HG02870 (cell line): ENCODE results near the gene PEPD.

Experiments used
- ATAC-seq: cut with Tn5 transposase; IDR thresholded peaks from one replicate; pipeline ENCODE4 v1.9.1; 2021; ENCODE audit warnings: mild to moderate bottlenecking, moderate library complexity; ENCODE audit not compliant: unreplicated experiment

The PEPD gene

GRCh38 chr19:33409906-33410685, 111.5 kb downstream of the PEPD start:
- ATAC-seq, result no peak

GRCh38 chr19:33408538-33409434, 112.8 kb downstream of the PEPD start:
- no peak for ATAC-seq

GRCh38 chr19:33408116-33408515, 113.5 kb downstream of the PEPD start:
- ATAC-seq, result no peak

- ATAC-seq, result no peak
Observed at GRCh38 chr19:33407716-33408115, 113.9 kb downstream of the PEPD start.

GRCh38 chr19:33407140-33407551, 114.4 kb downstream of the PEPD start:
- no peak for ATAC-seq

- no peak for ATAC-seq
Observed at GRCh38 chr19:33406521-33407139, 115.0 kb downstream of the PEPD start.

GRCh38 chr19:33405553-33406461, 115.8 kb downstream of the PEPD start:
- no peak for ATAC-seq

GRCh38 chr19:33405254-33405552, 116.4 kb downstream of the PEPD start:
- no peak for ATAC-seq

GRCh38 chr19:33404506-33405253, 116.9 kb downstream of the PEPD start:
- ATAC-seq, result no peak

GRCh38 chr19:33403973-33404304, 117.7 kb downstream of the PEPD start:
- no peak for ATAC-seq

GRCh38 chr19:33403221-33403972, 118.2 kb downstream of the PEPD start:
- no peak for ATAC-seq

- ATAC-seq, result no peak
Observed at GRCh38 chr19:33402421-33403220, 119.0 kb downstream of the PEPD start.

- ATAC-seq, result no peak
Observed at GRCh38 chr19:33401683-33402420, 119.7 kb downstream of the PEPD start.

GRCh38 chr19:33400856-33401682, 120.5 kb downstream of the PEPD start:
- no peak for ATAC-seq

- ATAC-seq, result no peak
Observed at GRCh38 chr19:33399745-33400681, 121.6 kb downstream of the PEPD start.
